Naive B cell (primary cell): ENCODE measurements around the gene RALY. TPM values are rescaled to one million over a fixed set of nuclear protein-coding genes. Genes with fewer than 3 reads are reported as not detected.
"Not testable (repeated sequence)": the region's sequence is repeated elsewhere in the genome, so short reads cannot be mapped to it uniquely, and the experiment has no call there.

Experiments
- ATAC-seq, 2 donors: fragments of 150-1000 bp; cut with Tn5 transposase; 2 replicates each; pipeline ENCODE4 v1.10.0; 2021; ENCODE audit warnings: low read depth in 2 of 2, mild to moderate bottlenecking in 2 of 2, moderate library complexity in 2 of 2
- DNase-seq: peaks from one replicate; pipeline ENCODE4 v3.0.0; 2022
- H3K27ac Mint-ChIP-seq, 6 donors: one replicate each; pipeline ENCODE4 v1.8.0; 2020 to 2022; ENCODE audit warnings: mild to moderate bottlenecking in 6 of 6, mixed read lengths in 6 of 6, moderate library complexity in 5 of 6, inconsistent platforms in 2 of 6
- H3K27me3 Mint-ChIP-seq, 3 donors: one replicate each; pipeline ENCODE4 v1.8.0; 2021 to 2022; ENCODE audit warnings: mixed read lengths in 3 of 3, mild to moderate bottlenecking in 1 of 3
- H3K36me3 Mint-ChIP-seq, 2 donors: one replicate each; pipeline ENCODE4 v1.8.0; 2020 to 2022; ENCODE audit warnings: mixed read lengths in 2 of 2, inconsistent platforms in 1 of 2, mild to moderate bottlenecking in 1 of 2
- H3K4me1 Mint-ChIP-seq, 3 donors: one replicate each; pipeline ENCODE4 v1.8.0; 2020 to 2022; ENCODE audit warnings: mixed read lengths in 3 of 3, inconsistent platforms in 1 of 3, mild to moderate bottlenecking in 1 of 3, moderate library complexity in 1 of 3
- H3K4me3 Mint-ChIP-seq, 8 donors: one replicate each; pipeline ENCODE4 v1.8.0; 2020 to 2022; ENCODE audit warnings: mild to moderate bottlenecking in 8 of 8, mixed read lengths in 8 of 8, moderate library complexity in 8 of 8, inconsistent platforms in 2 of 8
- H3K9me3 Mint-ChIP-seq, 7 donors: one replicate each; pipeline ENCODE4 v1.8.0; 2020 to 2022; ENCODE audit warnings: mixed read lengths in 7 of 7, mild to moderate bottlenecking in 5 of 7, inconsistent platforms in 2 of 7, moderate library complexity in 1 of 7
- polyA plus RNA-seq, 6 donors: library from polyadenylated mRNA; unstranded; fragments of 300-500 nt; fragmentation: Illumina TruSeq; gene quantifications; one replicate each; pipeline ENCODE4 v1.2.3, GENCODE V29; 2021; ENCODE audit warnings: low read depth in 6 of 6

Gene RALY
- polyA plus RNA-seq, 6 donors from 2014 or later = 155 to 228 (median 187) TPM

- Mint-ChIP-seq H3K4me1 (peaks cover 64 to 85% (median 84%) of the 10 kb centered on the region in 3 donors), H3K4me3 (peak overlapping the region in 1 of 8 donors; percentile 54), H3K27me3 (no peaks in the 10 kb centered on the region), H3K27ac (peak overlapping the region in 5 of 6 donors; percentile 51 to 89 (median 74)), H3K36me3 (no peaks in the 10 kb centered on the region), H3K9me3 (no peaks in the 10 kb centered on the region)
- DNase-seq (no peak), ATAC-seq (no peak)
Observed at GRCh38 chr20:34024723-34025351, 31.1 kb downstream of the RALY start.

- H3K4me3 Mint-ChIP-seq, H3K9me3 Mint-ChIP-seq, ATAC-seq, H3K27me3 Mint-ChIP-seq, H3K27ac Mint-ChIP-seq, DNase-seq: not testable (repeated sequence)
- H3K4me1 Mint-ChIP-seq = peaks cover 44 to 68% (median 62%) of the 10 kb centered on the region in 3 donors
- peaks cover 0 to 12% of the 10 kb centered on the region in 2 donors for H3K36me3 Mint-ChIP-seq
Observed at GRCh38 chr20:34028013-34028412, 34.3 kb downstream of the RALY start.

GRCh38 chr20:34029415-34029814 is 35.7 kb downstream of the RALY start:
- DNase-seq = no peak
- peaks cover 39 to 64% (median 62%) of the 10 kb centered on the region in 3 donors for H3K4me1 Mint-ChIP-seq
- ATAC-seq = no peak
- H3K4me3 Mint-ChIP-seq = peak overlapping the region in 1 of 8 donors; percentile 33
- no peaks in the 10 kb centered on the region for H3K27me3 Mint-ChIP-seq
- H3K36me3 Mint-ChIP-seq = peaks cover 0 to 22% of the 10 kb centered on the region in 2 donors
- no peaks in the 10 kb centered on the region for H3K9me3 Mint-ChIP-seq
- H3K27ac Mint-ChIP-seq = peak overlapping the region in 5 of 6 donors; percentile 30 to 78 (median 66)

GRCh38 chr20:34030456-34030855 is 36.7 kb downstream of the RALY start:
- no peak for DNase-seq
- no peaks in the 10 kb centered on the region for H3K27me3 Mint-ChIP-seq
- H3K4me1 Mint-ChIP-seq = peaks cover 39 to 60% (median 59%) of the 10 kb centered on the region in 3 donors
- ATAC-seq = no peak
- peak overlapping the region in 2 of 6 donors; percentile 29 to 49 for H3K27ac Mint-ChIP-seq
- H3K36me3 Mint-ChIP-seq = peaks cover 0 to 25% of the 10 kb centered on the region in 2 donors
- no peaks in the 10 kb centered on the region for H3K9me3 Mint-ChIP-seq
- no peak overlapping the region for H3K4me3 Mint-ChIP-seq

GRCh38 chr20:34033903-34034302 is 40.2 kb downstream of the RALY start:
- Mint-ChIP-seq H3K4me1 (peaks cover 45 to 66% (median 61%) of the 10 kb centered on the region in 3 donors), H3K27ac (peak overlapping the region in 1 of 6 donors; percentile 41), H3K4me3 (no peak overlapping the region), H3K9me3 (no peaks in the 10 kb centered on the region), H3K27me3 (no peaks in the 10 kb centered on the region), H3K36me3 (peaks cover 0 to 25% of the 10 kb centered on the region in 2 donors)
- no peak for DNase-seq
- ATAC-seq = no peak

GRCh38 chr20:34037121-34037520 is 43.4 kb downstream of the RALY start:
- H3K4me1 Mint-ChIP-seq = peaks cover 47 to 78% (median 75%) of the 10 kb centered on the region in 3 donors
- ATAC-seq (peak; percentile 43 to 65), DNase-seq (no peak)
- peaks cover 0 to 22% of the 10 kb centered on the region in 2 donors for H3K36me3 Mint-ChIP-seq
- H3K27ac Mint-ChIP-seq = peak overlapping the region in 4 of 6 donors; percentile 6 to 71 (median 50)
- H3K9me3 Mint-ChIP-seq = no peaks in the 10 kb centered on the region
- no peaks in the 10 kb centered on the region for H3K27me3 Mint-ChIP-seq
- no peak overlapping the region for H3K4me3 Mint-ChIP-seq

GRCh38 chr20:34037767-34038166 is 44.1 kb downstream of the RALY start:
- peak overlapping the region in 4 of 6 donors; percentile 6 to 78 (median 26) for H3K27ac Mint-ChIP-seq

GRCh38 chr20:34040300-34040995 is 46.7 kb downstream of the RALY start:
- no peaks in the 10 kb centered on the region for H3K9me3 Mint-ChIP-seq
- ATAC-seq = no peak
- no peaks in the 10 kb centered on the region for H3K36me3 Mint-ChIP-seq
- no peak overlapping the region for H3K4me3 Mint-ChIP-seq
- DNase-seq = no peak
- peak overlapping the region in 1 of 6 donors; percentile 56 for H3K27ac Mint-ChIP-seq
- no peaks in the 10 kb centered on the region for H3K27me3 Mint-ChIP-seq
- peaks cover 57 to 83% (median 80%) of the 10 kb centered on the region in 3 donors for H3K4me1 Mint-ChIP-seq

More at GRCh38 chr20:34037767-34038166, 44.1 kb downstream of the RALY start:
- no peak for DNase-seq
- no peak for ATAC-seq
- peak overlapping the region in 1 of 8 donors; percentile 5 for H3K4me3 Mint-ChIP-seq
- peaks cover 51 to 82% (median 80%) of the 10 kb centered on the region in 3 donors for H3K4me1 Mint-ChIP-seq
- peaks cover 0 to 15% of the 10 kb centered on the region in 2 donors for H3K36me3 Mint-ChIP-seq
- no peaks in the 10 kb centered on the region for H3K9me3 Mint-ChIP-seq
- H3K27me3 Mint-ChIP-seq = no peaks in the 10 kb centered on the region

GRCh38 chr20:34041226-34041625 is 47.5 kb downstream of the RALY start:
- Mint-ChIP-seq H3K27ac (peak overlapping the region in 1 of 6 donors; percentile 58), H3K27me3 (no peaks in the 10 kb centered on the region), H3K9me3 (no peaks in the 10 kb centered on the region), H3K4me1 (peaks cover 59 to 82% (median 80%) of the 10 kb centered on the region in 3 donors), H3K4me3 (no peak overlapping the region), H3K36me3 (no peaks in the 10 kb centered on the region)
- no peak for DNase-seq
- ATAC-seq = no peak

GRCh38 chr20:34042262-34042661 is 48.6 kb downstream of the RALY start:
- Mint-ChIP-seq H3K4me1 (peaks cover 53 to 78% (median 70%) of the 10 kb centered on the region in 3 donors), H3K4me3 (no peak overlapping the region), H3K36me3 (no peaks in the 10 kb centered on the region), H3K9me3 (no peaks in the 10 kb centered on the region), H3K27ac (peak overlapping the region in 5 of 6 donors; percentile 39 to 69 (median 58)), H3K27me3 (no peaks in the 10 kb centered on the region)
- ATAC-seq (no peak), DNase-seq (no peak)

- peak overlapping the region in 5 of 6 donors; percentile 25 to 60 (median 53) for H3K27ac Mint-ChIP-seq
- H3K4me3 Mint-ChIP-seq = no peak overlapping the region
Observed at GRCh38 chr20:34043025-34043424, 49.3 kb downstream of the RALY start.

GRCh38 chr20:34045294-34045693 is 51.6 kb downstream of the RALY start:
- Mint-ChIP-seq H3K9me3 (no peaks in the 10 kb centered on the region), H3K4me3 (no peak overlapping the region), H3K27me3 (no peaks in the 10 kb centered on the region)

More at GRCh38 chr20:34043025-34043424, 49.3 kb downstream of the RALY start:
- Mint-ChIP-seq H3K36me3 (no peaks in the 10 kb centered on the region), H3K9me3 (no peaks in the 10 kb centered on the region), H3K4me1 (peaks cover 49 to 78% (median 67%) of the 10 kb centered on the region in 3 donors), H3K27me3 (no peaks in the 10 kb centered on the region)
- DNase-seq (no peak), ATAC-seq (no peak)

GRCh38 chr20:34045930-34046725 is 52.4 kb downstream of the RALY start:
- Mint-ChIP-seq H3K4me1 (peaks cover 64 to 78% (median 77%) of the 10 kb centered on the region in 3 donors), H3K9me3 (no peaks in the 10 kb centered on the region), H3K27me3 (no peaks in the 10 kb centered on the region), H3K4me3 (no peak overlapping the region), H3K36me3 (no peaks in the 10 kb centered on the region), H3K27ac (peak overlapping the region in 2 of 6 donors; percentile 4 to 17)
- no peak for DNase-seq
- ATAC-seq = no peak

More at GRCh38 chr20:34045294-34045693, 51.6 kb downstream of the RALY start:
- Mint-ChIP-seq H3K36me3 (no peaks in the 10 kb centered on the region), H3K27ac (peak overlapping the region in 3 of 6 donors; percentile 4 to 92 (median 56)), H3K4me1 (peaks cover 63 to 80% (median 74%) of the 10 kb centered on the region in 3 donors)
- ATAC-seq (no peak), DNase-seq (no peak)
